ENCODE measurements around the gene ZCCHC3. TPM values are rescaled to one million over a fixed set of nuclear protein-coding genes. Genes with fewer than 3 reads are reported as not detected.

Gene ZCCHC3
- total RNA-seq, 1 donor from 2014 or later, result 40.8 TPM

GRCh38 chr20:311609-312008, 14.2 kb downstream of the ZCCHC3 start:
- no peaks in the 10 kb centered on the region for H3K27me3 Mint-ChIP-seq (ENCODE audit: low read depth)
- DNase-seq (ENCODE audit: low spot score in 2 of 2, unreplicated experiment in 2 of 2), result no peak
- no peaks in the 10 kb centered on the region for H3K9me3 Mint-ChIP-seq
- H3K27ac Mint-ChIP-seq, result no peak overlapping the region
- peaks cover 3% of the 10 kb centered on the region for H3K36me3 Mint-ChIP-seq
- no peak for TF ChIP-seq CTCF (IDR thresholded peaks at IDR 0.05; ENCODE audit: unreplicated experiment)
- H3K4me1 Mint-ChIP-seq, result peaks cover 33% of the 10 kb centered on the region
- no peak overlapping the region for H3K4me3 Mint-ChIP-seq

GRCh38 chr20:312067-312466, 14.7 kb downstream of the ZCCHC3 start:
- H3K9me3 Mint-ChIP-seq, result no peaks in the 10 kb centered on the region
- peaks cover 33% of the 10 kb centered on the region for H3K4me1 Mint-ChIP-seq
- no peak for TF ChIP-seq CTCF (IDR thresholded peaks at IDR 0.05; ENCODE audit: unreplicated experiment)
- H3K27me3 Mint-ChIP-seq (ENCODE audit: low read depth), result no peaks in the 10 kb centered on the region
- no peak for DNase-seq (ENCODE audit: low spot score in 2 of 2, unreplicated experiment in 2 of 2)
- no peak overlapping the region for H3K4me3 Mint-ChIP-seq
- peak overlapping the region; percentile 50 for H3K27ac Mint-ChIP-seq
- peaks cover 3% of the 10 kb centered on the region for H3K36me3 Mint-ChIP-seq

GRCh38 chr20:312866-313265, 15.5 kb downstream of the ZCCHC3 start:
- Mint-ChIP-seq H3K27ac (no peak overlapping the region), H3K4me1 (peaks cover 32% of the 10 kb centered on the region), H3K9me3 (no peaks in the 10 kb centered on the region), H3K27me3 (ENCODE audit: low read depth) (no peaks in the 10 kb centered on the region), H3K36me3 (peaks cover 3% of the 10 kb centered on the region), H3K4me3 (no peak overlapping the region)
- no peak for TF ChIP-seq CTCF (IDR thresholded peaks at IDR 0.05; ENCODE audit: unreplicated experiment)
- DNase-seq (ENCODE audit: low spot score in 2 of 2, unreplicated experiment in 2 of 2), result no peak

- Mint-ChIP-seq H3K36me3 (peaks cover 3% of the 10 kb centered on the region), H3K9me3 (no peaks in the 10 kb centered on the region), H3K27me3 (ENCODE audit: low read depth) (no peaks in the 10 kb centered on the region), H3K4me1 (peaks cover 27% of the 10 kb centered on the region), H3K27ac (no peak overlapping the region), H3K4me3 (no peak overlapping the region)
- no peak for TF ChIP-seq CTCF (IDR thresholded peaks at IDR 0.05; ENCODE audit: unreplicated experiment)
- DNase-seq (ENCODE audit: low spot score in 2 of 2, unreplicated experiment in 2 of 2), result no peak
These were observed 16.0 kb downstream of the ZCCHC3 start for GRCh38 chr20:313402-313801.

- DNase-seq (ENCODE audit: low spot score in 2 of 2, unreplicated experiment in 2 of 2), result no peak
- Mint-ChIP-seq H3K9me3 (no peaks in the 10 kb centered on the region), H3K4me3 (no peak overlapping the region), H3K27me3 (ENCODE audit: low read depth) (no peaks in the 10 kb centered on the region), H3K27ac (no peak overlapping the region), H3K4me1 (peaks cover 21% of the 10 kb centered on the region), H3K36me3 (peaks cover 3% of the 10 kb centered on the region)
- no peak for TF ChIP-seq CTCF (IDR thresholded peaks at IDR 0.05; ENCODE audit: unreplicated experiment)
These were observed 16.6 kb downstream of the ZCCHC3 start for GRCh38 chr20:313948-314347.
